ENCODE data around the gene FYN. TPM values are rescaled to one million over a fixed set of nuclear protein-coding genes. Genes with fewer than 3 reads are reported as not detected.
"Not testable (repeated sequence)": the region's sequence is repeated elsewhere in the genome, so short reads cannot be mapped to it uniquely, and the experiment has no call there.

FYN gene
- total RNA-seq, 1 donor from 2014 or later = 260 TPM

GRCh38 chr6:111916747-111917146 lies 43.5 kb upstream of the FYN start:
- H3K36me3 Mint-ChIP-seq (ENCODE audit: low read depth) = no peaks in the 10 kb centered on the region
- no peak overlapping the region for H3K4me3 Mint-ChIP-seq
- peaks cover 18% of the 10 kb centered on the region for H3K4me1 Mint-ChIP-seq
- H3K9me3 Mint-ChIP-seq = peaks cover 9% of the 10 kb centered on the region
- H3K27me3 Mint-ChIP-seq (ENCODE audit: low read depth) = no peaks in the 10 kb centered on the region
- TF ChIP-seq CTCF (conservative IDR thresholded peaks at IDR 0.05) = no peak
- no peak overlapping the region for H3K27ac Mint-ChIP-seq (ENCODE audit: unreplicated experiment)
- no peak for DNase-seq (ENCODE audit: low read depth, low spot score)

DNA sequence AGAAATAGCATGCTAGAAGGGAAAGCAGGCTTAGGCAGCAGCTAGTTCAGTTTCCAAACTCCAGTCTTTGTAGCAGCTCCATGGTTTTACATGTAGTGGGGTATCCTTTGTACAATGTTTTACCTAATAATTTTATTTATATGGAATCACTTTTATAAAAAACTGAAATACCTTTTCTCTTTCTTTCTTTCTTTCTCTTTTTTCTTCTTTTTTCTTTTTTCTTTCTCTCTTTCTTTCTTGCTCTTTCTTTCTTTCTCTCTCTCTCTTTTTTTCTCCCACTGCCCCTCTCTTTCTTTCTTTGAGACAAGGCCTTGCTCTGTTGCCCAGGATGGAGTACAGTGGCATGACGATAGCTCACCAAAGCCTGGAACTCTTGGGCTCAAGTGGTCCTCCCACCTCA lies 41.4 kb upstream of the FYN start:
- Mint-ChIP-seq H3K27me3 (ENCODE audit: low read depth) (no peaks in the 10 kb centered on the region), H3K4me3 (no peak overlapping the region), H3K9me3 (peaks cover 9% of the 10 kb centered on the region), H3K27ac (ENCODE audit: unreplicated experiment) (no peak overlapping the region), H3K4me1 (peaks cover 5% of the 10 kb centered on the region), H3K36me3 (ENCODE audit: low read depth) (no peaks in the 10 kb centered on the region)
- DNase-seq (ENCODE audit: low read depth, low spot score) = no peak
- no peak for TF ChIP-seq CTCF (conservative IDR thresholded peaks at IDR 0.05)

DNA sequence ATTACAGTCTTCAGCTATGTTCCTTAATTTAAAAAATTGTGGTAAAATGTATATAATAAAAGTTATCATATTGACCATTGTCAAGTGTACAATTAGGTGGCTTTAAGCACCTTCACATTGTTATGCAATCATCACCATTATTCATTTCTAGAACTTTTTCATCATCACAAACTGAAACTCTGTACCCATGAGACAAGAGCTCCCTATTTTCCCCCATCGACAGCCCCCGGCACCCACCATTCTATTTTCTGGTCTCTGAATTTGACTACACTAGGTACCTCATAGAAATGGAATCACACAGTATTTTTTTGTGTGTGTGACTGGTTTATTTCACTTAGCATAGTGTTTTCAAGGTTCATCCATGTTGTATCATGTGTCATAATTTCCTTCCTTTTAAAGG lies 39.7 kb upstream of the FYN start:
- H3K27me3 Mint-ChIP-seq (ENCODE audit: low read depth) = no peaks in the 10 kb centered on the region
- H3K27ac Mint-ChIP-seq (ENCODE audit: unreplicated experiment) = no peak overlapping the region
- no peak for DNase-seq (ENCODE audit: low read depth, low spot score)
- H3K4me1 Mint-ChIP-seq = peaks cover 13% of the 10 kb centered on the region
- no peaks in the 10 kb centered on the region for H3K36me3 Mint-ChIP-seq (ENCODE audit: low read depth)
- H3K4me3 Mint-ChIP-seq = no peak overlapping the region
- H3K9me3 Mint-ChIP-seq = peaks cover 9% of the 10 kb centered on the region
- TF ChIP-seq CTCF (conservative IDR thresholded peaks at IDR 0.05) = no peak

DNA sequence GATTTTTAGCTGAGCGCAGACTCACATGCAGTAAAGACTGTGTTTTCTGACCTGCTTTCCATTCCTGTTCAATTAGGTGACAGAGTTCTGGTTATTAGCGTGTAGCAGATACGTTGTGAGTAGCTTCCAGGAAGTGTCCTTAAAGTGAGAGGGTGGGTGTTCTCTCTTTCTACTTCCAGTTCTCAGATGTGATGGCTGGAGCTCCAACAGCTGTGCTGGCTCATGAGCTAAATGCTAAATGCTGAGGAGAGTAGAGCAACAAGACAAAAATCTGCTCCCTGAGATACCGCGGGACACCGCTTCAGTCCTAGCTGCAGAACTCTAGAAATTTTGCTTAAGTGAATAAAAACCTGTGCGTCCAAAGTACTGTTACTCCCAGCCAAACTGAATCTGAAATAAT lies 38.2 kb upstream of the FYN start:
- no peak overlapping the region for H3K27ac Mint-ChIP-seq (ENCODE audit: unreplicated experiment)
- TF ChIP-seq CTCF (conservative IDR thresholded peaks at IDR 0.05) = no peak
- H3K4me1 Mint-ChIP-seq = peaks cover 13% of the 10 kb centered on the region
- H3K4me3 Mint-ChIP-seq = no peak overlapping the region
- H3K36me3 Mint-ChIP-seq (ENCODE audit: low read depth) = no peaks in the 10 kb centered on the region
- no peaks in the 10 kb centered on the region for H3K27me3 Mint-ChIP-seq (ENCODE audit: low read depth)
- H3K9me3 Mint-ChIP-seq = peaks cover 1% of the 10 kb centered on the region
- DNase-seq (ENCODE audit: low read depth, low spot score) = no peak

GRCh38 chr6:111909238-111909637 lies 36.0 kb upstream of the FYN start:
- no peaks in the 10 kb centered on the region for H3K36me3 Mint-ChIP-seq (ENCODE audit: low read depth)
- peak overlapping the region; percentile 15 for H3K4me3 Mint-ChIP-seq
- no peaks in the 10 kb centered on the region for H3K27me3 Mint-ChIP-seq (ENCODE audit: low read depth)
- peaks cover 13% of the 10 kb centered on the region for H3K4me1 Mint-ChIP-seq
- H3K27ac Mint-ChIP-seq (ENCODE audit: unreplicated experiment) = peak overlapping the region; percentile 73
- TF ChIP-seq CTCF (conservative IDR thresholded peaks at IDR 0.05) = no peak
- DNase-seq (ENCODE audit: low read depth, low spot score) = no peak
- H3K9me3 Mint-ChIP-seq = no peaks in the 10 kb centered on the region

GRCh38 chr6:111908365-111908764 lies 35.1 kb upstream of the FYN start:
- not testable (repeated sequence) for H3K9me3 Mint-ChIP-seq; H3K27me3 Mint-ChIP-seq (ENCODE audit: low read depth); DNase-seq (ENCODE audit: low read depth, low spot score); H3K27ac Mint-ChIP-seq (ENCODE audit: unreplicated experiment); H3K36me3 Mint-ChIP-seq (ENCODE audit: low read depth)
- Mint-ChIP-seq H3K4me1 (peaks cover 13% of the 10 kb centered on the region), H3K4me3 (peak overlapping the region; percentile 15)
